HG03378 (cell line): ENCODE data around the gene RRAGD.

ENCODE experiments used
- ATAC-seq: cut with Tn5 transposase; IDR thresholded peaks from one replicate; pipeline ENCODE4 v1.9.1; 2021; ENCODE audit warnings: mild to moderate bottlenecking, moderate library complexity; ENCODE audit not compliant: unreplicated experiment

Gene RRAGD

DNA sequence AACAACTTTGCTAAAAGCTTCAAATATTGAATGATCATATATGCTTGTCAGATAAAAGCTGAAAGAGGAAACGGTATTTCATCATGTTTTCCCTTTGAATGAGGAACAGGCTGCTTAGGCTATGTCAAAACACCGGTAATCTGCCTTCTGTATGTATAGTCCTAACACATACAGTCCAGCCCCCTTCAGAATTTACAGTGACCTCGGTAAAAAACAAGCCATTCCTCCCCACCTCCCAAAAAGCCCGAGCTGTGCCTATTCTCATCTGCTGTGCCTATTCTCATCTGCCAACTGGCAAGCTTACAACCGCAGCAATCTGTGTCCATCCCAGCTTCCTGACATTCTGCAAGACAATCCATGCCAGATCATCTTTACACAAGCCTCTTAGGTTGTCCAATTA is 32.8 kb downstream of the RRAGD start:
- ATAC-seq, result no peak

DNA sequence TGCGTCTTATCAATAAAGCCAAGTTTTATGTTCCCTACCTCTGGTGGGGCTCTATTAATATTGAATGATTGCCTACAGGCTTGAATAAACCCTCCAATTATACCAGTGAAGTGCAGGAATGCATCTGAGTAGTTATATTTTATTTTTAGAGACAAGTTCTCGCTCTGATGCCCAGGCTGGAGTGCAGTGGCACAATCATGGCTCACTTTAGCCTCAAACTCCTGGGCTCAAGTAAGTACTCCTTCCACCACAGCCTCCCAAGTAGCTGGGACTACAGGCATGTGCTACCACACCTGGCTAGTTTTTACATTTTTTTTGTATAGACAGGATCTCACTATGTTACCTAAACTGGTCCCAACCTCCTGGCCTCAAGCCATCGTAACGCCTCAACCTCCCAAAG is 33.4 kb downstream of the RRAGD start:
- no peak for ATAC-seq

DNA sequence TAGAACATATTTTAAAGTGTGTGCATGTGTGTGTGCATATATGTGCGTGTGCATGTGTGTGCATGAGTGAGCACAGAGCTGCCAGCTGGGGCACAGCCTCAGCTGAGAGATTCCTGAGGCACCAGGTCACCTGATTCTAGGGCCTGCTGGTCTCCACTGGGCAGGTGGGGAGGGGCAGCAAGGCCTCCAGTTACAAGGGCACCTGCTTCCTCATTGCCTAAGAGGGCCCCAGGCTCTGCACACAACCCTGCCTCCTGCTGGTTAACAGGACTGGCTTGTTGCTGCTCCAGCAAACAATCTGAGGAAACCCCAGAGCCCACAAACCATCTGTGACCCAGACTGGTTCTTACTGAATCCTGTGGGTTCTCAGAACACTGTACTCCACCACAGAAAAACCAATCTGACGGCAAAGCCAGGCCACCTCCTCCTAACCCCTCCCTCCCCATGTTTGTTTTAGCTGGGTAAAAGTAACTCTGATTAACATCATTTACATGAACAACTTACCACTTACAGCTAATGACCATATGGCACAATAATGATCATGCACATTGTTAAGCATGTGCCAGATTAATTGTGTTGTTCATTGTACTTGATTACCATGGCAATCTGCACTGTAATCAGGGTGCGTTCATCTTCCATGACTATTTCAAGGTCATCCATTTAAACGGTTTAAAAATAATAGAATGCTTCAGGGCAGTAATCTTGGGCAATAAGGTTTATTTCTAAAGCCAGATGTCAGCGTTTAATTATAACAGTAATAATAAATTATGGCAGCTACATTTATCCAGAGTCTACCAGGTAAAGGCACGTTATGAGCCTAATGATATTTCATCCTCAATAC is 36.4 kb downstream of the RRAGD start:
- peak; percentile 82 for ATAC-seq

DNA sequence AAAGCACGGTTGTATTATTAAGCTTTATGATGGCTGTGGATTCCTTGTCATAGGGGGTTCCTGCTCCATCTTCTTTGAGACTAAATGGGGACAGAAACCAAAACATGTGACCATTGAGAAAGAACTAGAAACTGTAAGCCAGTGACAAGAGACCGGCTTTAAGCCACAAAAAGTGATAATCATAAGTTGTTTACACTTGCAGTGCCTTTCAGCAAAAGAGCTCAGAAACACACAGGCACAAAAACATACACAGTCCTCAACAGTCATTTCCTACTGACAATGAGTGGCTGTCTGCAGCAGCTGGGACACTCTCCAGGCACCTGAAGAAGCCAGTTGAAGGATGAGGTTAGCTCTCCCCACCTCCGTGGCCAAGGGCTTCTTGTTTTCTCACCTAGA is 39.6 kb downstream of the RRAGD start:
- no peak for ATAC-seq

DNA sequence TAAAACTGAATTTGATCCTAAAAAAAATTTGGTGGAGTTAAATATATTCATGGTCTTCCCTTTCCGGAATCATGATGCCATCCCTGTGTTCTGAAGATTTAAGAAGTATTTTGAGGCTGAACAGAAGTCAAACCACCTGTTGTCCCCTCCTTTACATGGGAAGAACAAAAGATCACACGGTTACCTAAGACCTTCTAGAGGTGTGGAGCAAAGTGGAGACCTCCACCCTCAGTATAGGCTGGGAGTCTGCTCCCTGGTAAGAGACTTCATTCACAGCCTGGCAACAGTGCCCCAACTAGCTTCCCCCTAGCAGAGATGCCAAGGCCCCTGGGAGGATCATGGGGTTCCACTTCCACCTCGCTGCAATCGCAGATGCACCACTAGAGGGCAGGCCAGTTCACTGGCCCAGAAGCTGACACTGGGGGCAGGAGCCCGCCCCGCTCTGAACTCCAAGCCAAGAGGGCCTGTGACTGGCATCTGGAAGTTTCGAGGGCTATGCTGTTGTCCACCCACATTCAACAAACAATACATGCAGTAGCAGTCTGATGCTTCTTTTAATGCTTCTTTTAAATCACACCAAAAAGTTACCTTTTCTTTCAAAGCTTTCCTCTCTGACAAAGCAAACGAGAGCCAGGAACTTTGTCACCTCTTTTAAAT is 40.1 kb downstream of the RRAGD start:
- ATAC-seq, result peak; percentile 69

DNA sequence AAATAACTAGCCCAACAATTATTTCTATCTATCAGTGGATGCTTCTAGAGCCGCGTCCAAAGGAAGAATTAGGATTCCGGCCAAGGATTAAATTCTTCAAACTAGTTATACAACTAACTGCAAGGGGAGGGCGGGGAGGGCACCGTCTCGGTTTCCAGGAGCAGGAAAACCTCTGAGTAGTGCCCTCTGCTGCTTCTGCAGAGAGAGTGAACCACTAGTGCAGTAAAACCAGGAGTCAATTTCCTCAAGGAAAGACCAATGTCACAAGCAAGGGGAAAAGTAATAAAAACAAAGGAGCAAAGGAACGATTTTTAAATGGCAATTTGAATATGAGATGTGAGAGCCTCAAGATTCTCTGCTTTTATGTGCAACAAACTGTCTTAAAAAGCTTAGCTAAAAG is 43.1 kb downstream of the RRAGD start:
- no peak for ATAC-seq

DNA sequence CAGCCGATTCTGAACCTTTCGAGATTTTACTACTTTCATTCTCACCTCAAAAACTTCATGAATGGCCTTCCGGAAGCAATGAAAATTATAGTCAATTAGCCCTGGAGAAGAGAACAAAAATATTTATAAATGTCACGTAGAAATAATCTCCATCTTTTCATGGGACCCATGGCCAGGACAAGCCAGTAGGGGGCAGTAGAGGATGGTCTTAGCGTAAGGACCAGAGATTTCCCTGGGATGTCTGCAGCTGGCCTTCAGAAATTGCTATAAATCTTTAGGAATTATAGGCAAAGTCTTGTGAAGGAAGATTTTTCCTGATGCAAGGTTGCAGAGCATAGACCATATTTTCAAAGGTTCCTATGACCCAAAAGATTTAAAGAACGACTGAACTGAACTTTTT is 44.0 kb downstream of the RRAGD start:
- no peak for ATAC-seq

DNA sequence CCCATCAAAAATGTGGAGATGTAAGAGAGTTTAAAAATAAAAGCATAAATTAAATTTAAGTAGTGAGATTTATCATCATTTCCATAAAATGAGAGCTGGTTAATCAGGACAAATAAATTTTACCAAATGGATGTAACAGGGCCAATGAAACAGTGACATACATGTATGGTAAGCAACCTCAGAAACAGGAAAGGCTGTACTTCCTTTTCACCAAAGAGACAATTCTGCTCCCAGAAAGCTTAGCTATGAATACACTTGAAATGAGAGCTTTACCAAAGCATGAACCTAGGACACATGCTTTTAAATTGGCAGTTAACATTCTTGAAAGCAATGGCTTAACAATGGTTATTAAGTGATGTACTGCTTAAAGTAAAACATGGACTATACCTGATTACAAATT is 47.5 kb downstream of the RRAGD start:
- ATAC-seq, result no peak

DNA sequence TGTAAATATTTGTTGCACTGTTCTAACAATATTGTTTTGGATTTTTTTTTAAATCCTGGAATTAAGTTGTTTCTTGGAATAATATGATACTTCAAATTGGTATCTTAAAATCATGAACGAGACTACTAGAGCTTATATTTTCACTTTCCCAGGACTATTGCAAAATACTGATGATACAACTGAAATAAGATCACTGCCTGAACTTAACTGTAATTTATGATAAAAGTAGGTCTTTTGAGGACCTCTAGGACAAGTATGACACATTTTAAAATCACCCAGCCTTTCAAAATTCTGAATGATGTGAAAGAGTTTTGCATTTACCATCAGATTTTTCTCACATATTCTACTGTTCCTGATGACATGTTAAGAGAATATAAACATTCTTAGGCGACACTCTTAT is 50.9 kb downstream of the RRAGD start:
- no peak for ATAC-seq

DNA sequence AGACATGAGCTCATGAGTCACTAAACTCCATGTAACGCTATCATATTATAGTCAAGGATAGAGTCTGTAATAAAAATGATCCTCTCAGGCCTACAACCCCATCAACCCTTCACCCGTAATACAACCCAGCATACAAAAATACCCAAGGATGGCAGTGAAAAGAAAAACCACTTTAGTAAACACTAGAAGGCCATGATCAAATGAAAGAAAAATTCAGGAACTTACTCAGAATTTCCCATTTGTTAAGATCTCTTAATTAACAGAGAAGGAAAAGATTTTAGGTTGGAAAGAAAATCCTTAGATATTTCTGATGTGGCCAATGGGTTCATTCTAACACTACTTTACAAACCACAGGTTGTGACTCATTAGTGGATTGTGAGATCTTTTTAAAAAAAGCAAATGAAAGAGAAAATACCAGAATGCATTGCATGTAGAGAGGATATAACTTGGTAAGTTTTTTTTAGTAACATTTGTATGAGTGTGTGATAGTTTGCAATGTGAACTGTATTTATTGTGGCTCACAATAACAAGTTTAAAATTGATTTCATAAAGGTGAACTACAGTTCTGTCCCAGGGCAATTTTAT is 51.6 kb downstream of the RRAGD start:
- peak; percentile 63 for ATAC-seq

DNA sequence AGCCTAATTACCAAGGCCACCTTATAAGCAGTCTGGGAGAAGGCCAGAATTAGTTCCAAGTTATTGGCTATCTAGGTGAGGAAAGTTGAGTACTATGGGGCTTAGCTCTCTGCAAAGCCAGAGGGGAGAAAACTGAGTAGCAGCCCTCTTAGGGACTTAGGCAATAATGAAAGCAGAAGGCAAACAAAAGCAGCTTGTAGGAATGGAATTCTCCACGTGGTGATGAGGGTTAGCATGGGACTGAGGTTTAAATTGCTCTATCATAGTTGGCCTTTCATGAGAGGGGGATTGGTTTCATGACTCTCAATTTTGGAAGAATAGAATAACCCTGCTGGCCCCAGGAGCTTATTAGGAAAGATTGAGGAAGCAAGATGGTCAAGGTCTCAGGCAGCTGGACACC is 52.5 kb downstream of the RRAGD start:
- ATAC-seq, result no peak

DNA sequence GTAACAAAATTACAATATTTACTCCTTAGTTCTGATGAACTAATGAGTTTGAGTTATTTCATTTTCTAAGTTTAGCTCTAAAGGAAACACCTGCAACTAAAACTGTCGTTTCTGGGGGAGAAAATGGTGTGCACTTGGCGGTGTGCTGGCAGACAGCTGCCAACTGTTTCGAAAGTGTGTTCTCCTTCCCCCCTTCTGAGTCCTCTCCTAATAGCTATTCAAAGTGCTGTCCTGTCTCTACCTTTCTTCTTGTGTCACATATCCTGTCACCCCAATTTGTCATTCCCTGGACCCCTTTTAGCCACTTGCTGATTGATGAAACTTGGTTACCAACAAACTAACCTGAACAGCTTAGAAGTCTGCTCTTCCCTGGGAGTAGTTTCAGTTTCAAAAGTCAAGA is 54.7 kb downstream of the RRAGD start:
- peak; percentile 43 for ATAC-seq

DNA sequence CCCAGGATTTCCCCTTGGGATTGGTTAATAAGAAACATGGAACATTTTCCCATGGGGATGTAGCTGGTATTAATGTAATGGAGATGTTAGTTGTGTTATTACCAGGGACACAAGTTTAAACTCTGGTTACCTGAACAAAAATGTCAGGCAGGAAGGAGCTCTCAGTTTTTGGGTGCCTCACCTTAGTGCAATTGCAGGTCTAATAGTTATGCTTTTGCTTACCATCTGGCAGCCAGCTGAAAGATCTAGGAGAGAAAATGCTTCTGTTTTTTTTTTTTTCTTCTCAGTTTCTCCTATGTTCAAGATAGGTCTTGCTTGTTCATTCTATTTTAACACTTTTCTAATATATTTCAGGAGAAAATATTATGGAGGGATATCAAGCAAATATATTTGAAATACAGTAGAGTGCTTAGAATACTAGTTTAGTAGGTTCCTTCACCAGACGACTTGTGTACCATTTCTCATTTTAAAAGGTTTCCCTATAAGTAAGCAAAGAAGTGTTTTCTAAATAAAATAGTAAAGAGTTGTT is 55.4 kb downstream of the RRAGD start:
- ATAC-seq, result no peak

DNA sequence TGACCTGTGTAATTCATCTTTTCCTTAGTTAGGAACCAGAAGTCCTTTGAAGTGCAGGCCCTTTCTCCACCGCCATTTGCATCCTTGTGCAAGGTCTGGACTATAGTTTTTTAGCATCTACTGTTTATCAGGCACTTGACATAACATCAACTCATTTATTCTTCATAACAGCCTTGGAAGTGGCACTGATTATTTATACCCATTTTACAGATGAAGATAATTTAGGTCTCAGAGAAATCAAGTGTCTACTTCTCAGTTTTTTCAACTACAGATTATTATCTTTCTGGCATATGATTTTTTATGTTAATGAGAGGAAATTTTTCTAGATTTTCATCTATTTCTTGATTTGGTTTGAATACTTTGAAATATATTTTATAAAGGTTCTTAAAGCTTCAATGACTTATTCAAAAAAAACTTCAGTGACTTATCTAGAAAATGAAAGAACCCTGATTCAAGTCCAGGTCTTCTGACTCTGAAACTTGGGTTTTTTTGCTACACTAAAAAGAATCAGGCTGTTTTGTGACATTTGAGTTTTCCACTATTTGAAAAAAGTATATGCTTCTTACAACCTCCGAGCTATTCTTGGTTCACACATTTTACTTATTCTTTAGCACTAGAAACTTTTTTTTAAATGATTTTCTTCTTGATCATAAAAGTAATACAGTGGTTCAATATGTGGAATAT is 56.4 kb downstream of the RRAGD start:
- ATAC-seq, result no peak

DNA sequence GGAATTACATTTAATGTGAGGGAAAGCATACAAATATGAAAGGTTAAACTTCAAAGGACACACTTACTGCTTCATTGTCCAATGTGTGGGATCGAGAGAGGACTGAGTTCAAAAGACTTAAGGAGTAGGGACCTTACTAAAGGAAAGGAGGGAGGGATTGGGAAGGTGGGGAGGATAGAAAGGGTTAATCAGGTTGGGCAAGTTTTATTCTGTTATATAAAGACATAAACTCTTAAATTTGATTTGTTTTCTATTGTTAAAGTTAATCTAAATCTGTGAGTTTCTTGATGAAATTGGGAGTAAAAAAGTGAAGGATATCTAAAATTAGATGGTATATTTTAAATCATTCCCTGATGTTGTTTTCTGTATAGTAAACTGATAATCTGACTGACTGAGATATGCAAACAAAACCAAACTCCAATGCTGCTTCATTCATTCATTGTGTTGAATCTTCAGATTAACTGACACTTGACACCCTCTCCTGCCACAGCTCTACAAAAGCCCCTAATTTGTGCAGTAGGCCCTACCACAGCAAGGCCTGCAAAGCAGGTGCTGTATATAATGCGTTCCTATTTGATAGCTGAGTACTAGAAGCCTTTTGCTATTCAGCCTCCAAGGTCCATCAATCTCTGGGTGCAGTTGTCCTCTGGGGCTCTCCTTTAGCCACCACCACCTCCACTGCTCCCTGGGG is 58.2 kb downstream of the RRAGD start:
- ATAC-seq, result peak; percentile 20

DNA sequence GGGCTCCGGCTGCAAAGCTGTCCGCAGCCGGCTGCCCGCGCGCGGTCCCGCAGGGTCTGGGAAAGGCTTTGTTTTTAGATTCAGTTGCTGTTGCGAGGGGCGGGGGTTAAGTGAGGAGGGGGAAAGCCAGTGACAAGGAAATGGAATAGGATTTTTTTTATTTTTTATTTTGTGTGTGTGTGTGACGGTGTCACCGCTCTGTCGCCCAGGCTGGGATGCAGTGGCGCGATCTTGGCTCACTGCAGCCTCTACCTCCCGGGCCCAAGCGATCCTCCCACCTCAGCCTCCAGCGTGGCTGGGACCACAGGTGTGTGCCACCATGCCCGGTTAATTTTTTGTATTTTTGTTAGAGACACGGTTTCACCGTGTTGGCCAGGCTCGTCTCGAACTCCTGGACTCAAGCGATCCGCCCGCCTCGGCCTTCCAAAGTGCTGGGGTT is 58.9 kb downstream of the RRAGD start:
- ATAC-seq, result no peak

DNA sequence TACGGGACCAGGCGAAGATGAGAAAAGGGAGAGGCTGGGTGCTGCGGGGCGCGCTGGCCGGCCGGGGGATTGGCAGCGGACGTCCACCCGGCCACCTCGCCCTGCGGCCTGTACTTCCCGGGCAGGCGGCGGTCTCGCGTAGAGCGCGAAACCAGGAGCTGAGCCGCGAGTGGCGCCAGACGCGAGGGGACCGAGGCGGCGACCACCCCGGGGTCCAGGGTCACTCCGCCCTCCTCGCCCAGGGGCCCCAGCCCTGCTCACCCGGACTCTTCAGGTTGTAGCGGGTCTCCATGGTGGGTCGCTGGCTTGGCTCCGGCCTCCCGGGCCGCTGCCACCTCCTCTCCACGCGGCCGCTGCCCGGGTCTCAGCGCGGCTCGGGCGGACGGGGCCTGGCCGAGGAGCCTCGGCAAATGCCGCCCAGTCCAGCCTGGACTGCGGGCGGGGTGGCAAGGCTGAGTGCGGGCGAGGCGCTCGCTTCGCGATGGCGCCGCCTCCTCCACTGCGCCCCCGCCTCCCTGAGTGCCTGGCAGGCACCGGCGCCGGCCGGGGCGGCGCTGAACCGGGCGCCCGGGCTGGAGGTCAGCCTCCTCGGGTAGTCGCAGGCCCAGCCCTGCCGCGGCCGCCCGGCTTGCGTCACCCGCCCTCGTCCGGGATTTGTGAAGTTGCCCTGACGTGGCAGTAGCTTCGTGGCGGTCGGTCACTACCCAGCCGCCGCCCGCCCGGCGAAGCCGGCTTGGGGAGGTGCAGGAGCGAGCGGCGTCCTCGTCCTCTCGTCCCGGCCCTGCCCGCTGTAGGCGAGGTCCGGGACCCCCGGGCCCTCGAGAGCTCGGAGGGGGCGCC is 59.6 kb downstream of the RRAGD start, which contains the start of gene UBE2J1:
Gene UBE2J1 (minus strand): TSS at position 445 of the 840 bp plus-strand sequence. CDS start 153 bp downstream, at position 292.
- ATAC-seq, result peak; percentile 33

DNA sequence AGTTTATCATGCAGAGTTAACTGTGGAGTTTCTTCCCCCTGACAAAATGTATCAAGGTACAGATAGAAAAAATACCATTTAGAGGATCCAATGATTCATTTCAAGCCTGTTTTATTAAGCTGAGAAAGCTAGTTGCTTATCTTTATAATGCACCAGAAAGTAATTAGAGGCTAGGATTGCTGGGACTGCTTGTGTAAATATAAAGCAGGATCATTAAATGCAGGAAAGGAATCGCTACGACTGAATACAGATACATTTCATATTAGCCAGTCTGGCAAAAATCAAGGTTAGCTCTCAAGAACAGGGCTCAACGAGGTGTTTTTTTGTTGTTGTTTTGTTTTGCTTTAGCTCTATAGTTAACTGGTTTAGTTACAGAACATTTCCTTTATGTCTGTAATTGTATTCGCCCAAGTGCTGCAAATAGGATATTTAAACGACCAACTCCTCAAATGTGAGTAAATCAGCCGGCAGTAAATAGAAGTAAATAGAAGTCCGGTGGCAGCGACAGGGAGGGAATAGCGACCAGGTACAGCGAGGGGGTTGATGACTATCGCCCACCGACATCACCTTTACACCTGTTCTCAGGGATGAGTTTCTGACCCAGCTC is 60.3 kb downstream of the RRAGD start:
- no peak for ATAC-seq

DNA sequence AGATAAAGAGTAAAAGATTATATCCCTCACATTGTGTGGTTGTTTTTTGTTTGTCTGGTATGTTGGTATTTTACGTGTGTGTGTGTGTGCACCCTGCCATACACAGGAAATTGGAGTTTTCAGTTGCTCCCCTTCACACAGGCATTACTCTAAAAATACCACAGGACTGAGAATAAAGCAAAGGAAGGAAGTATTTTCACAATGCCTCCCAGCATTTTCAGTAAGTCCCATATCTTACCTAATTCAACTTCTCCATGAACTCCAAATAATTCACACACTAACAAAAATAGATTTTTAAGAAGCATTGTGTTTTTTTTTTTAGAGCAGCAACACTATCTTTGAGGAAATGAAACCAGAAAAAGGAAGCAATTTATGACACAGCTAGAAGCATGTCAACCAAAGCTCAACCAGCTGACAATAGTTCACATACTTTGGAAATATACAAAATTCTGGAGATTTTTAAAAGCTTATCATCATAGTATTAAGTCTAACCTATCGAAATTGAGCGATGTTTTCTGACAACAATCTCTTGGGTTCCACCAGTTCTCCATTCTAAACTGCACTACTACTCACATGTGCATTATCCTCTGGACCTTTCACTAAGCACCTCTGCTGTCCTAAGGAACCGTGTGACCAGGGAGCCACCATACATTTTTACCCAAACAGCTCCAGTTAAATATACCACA is 61.6 kb downstream of the RRAGD start:
- ATAC-seq, result peak; percentile 55
